SIG-M5 treated with dmso at 0.1 percent for 504 hours (cell line): ENCODE data around the gene GPR162.
A peak's percentile ranks its signal among the peaks of the same experiment; 100 is the strongest.

Experiments used
- DNase-seq: peaks from one replicate; lab custom pipeline; 2025; ENCODE audit not compliant: unreplicated experiment; lab: John Stamatoyannopoulos, UW

GPR162 gene

DNA sequence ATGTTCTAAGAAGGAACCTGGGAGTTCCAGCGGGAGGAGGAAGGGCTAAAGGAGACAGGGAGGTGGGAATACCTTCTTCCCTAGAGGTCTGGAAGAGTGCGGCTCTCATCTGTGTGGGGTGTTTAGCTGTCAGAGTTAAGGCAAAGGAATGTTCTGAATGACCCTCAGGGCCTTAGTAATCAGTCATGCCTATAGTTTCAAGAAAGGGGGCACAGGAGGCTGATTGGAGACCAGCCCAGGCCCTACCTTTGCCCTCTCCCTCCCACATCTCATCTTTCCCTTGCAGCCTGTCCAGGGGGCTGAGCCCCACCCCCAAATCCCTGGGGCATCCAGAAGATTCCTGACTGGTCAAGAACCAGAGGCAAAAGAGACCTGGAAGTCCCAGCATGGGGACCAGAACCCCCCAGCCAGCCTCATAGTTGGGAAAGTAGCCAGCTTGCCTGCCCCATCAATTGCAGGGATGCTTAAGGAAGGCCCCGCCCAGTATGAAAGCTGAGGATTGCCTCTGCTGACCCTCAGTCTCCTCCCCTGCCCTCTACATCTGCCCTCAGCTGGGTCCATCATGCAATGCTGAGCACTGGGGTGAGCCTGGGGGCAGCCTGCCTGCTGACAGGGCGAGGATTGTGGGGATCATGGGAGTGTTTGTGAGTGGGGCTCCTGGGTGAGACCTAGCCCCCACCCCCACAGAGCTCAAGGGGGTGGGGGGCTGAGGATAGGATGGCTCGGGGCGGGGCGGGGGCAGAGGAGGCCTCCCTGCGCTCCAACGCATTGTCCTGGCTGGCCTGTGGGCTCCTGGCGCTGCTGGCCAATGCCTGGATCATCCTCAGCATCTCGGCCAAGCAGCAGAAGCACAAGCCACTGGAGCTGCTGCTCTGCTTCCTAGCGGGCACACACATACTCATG, 1.8 kb downstream of the GPR162 start:
- DNase-seq: no peak

DNA sequence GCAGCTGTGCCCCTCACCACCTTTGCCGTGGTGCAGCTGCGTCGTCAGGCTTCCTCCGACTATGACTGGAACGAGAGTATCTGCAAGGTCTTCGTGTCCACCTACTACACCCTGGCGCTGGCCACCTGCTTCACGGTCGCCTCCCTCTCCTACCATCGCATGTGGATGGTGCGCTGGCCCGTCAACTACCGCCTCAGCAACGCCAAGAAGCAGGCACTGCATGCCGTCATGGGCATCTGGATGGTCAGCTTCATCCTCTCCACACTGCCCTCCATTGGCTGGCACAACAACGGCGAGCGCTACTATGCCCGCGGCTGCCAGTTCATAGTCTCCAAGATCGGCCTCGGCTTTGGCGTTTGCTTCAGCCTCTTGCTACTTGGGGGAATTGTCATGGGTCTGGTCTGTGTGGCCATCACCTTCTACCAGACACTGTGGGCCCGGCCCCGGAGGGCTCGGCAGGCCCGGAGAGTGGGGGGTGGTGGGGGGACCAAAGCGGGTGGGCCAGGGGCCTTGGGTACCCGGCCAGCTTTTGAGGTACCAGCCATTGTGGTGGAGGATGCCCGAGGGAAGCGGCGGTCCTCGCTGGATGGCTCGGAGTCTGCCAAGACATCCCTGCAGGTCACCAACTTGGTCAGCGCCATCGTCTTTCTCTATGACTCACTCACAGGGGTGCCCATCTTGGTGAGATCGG, 2.6 kb downstream of the GPR162 start:
- DNase-seq: no peak

GRCh38 chr12:6824901-6825381, 3.3 kb downstream of the GPR162 start:
- DNase-seq: no peak

DNA sequence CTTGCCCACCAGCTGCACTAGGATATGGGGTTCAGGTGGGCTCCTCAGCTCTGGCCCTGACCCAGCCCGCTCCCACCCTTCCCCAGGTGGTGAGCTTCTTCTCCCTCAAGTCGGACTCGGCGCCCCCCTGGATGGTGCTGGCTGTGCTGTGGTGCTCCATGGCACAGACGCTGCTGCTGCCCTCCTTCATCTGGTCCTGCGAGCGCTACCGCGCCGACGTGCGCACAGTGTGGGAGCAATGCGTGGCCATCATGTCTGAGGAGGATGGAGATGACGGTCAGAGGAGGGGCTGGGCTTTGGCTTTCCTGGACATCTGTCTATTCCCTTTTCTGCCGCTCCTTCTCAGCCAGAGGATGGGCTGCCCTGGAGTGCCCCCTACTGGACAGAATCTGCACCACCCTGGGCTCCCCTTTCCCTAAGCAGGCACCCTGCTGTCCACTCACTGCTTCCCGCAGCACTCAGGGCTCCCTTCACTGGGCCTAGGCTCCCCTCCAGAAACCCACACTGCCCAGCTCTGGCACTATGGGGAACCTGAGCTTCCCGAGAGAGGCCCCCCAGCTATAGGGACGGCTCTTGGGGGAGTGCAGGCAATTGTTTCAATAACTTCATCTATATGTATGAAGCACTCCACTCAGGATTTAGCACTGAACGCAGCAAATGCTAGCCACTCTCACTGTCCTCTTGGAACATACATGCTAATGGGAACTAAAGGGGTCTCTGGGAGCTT, 3.9 kb downstream of the GPR162 start:
- peak; percentile 79 for DNase-seq

DNA sequence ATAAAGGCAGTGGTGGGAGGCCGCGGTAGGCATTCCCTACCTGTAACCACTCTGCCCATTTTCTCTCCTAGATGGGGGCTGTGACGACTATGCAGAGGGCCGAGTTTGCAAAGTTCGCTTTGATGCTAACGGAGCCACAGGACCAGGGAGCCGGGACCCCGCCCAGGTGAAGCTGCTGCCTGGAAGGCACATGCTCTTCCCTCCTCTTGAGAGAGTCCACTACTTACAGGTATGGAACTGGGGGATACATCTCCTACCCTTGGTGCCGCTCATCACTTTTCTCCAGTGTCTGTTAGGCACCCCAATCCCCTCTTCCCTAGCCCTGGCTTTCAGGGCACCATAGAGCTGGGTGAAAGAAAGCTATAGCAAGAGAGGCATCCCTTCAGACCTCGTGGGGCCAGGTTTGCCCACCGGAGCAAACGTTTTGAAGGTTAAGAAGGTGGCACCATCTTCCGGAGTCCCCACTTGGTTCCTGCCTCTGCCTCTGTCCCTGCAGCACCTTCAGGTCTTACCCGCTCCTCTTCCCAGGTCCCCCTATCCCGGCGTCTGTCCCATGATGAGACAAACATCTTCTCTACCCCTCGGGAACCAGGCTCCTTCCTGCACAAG, 4.6 kb downstream of the GPR162 start:
- DNase-seq: no peak

- DNase-seq: no peak
Observed at GRCh38 chr12:6826734-6827436, 5.3 kb downstream of the GPR162 start.

- DNase-seq: peak; percentile 37
Observed at GRCh38 chr12:6827437-6827911, 5.9 kb downstream of the GPR162 start.

GRCh38 chr12:6827982-6828780, 6.6 kb downstream of the GPR162 start, which contains the start of gene P3H3:
P3H3 (plus strand) TSS chr12:6828407; CDS start chr12:6828441, 34 bp downstream.
- DNase-seq: no peak

DNA sequence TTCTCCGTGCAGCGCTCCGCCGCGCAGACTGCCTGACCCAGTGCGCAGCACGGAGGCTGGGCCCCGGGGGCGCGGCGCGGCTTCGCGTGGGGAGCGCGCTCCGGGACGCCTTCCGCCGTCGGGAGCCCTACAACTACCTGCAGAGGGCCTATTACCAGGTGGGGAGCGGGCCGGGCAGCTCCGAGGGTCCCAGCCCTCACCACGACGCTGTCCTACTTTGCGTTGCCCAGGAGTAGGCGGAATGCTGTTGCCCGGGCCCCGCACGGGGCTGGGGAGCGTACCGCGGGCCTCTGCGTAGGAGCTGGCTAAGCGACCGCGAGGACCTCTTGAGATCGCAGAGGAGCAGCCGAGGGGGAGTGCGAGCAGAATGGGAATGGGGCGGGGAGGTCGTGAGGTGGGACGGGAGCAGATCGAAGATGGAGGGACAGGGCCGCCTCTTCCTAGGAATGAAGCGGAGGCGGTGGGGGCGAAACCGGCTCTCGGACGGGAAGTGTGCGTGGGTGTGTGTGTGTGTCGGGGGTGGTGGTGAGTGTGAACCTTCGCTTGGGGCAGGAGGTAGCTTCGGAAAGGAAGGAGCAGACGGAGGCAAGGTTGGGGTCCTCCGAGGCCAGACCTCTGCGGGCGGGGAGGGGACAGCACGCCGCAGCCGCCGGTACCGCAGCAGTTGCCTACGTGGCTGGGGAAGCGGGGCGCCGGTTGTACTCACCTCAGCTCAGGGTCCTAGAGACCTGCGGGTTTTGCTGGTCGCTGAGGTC, 7.3 kb downstream of the GPR162 start:
- DNase-seq: no peak

DNA sequence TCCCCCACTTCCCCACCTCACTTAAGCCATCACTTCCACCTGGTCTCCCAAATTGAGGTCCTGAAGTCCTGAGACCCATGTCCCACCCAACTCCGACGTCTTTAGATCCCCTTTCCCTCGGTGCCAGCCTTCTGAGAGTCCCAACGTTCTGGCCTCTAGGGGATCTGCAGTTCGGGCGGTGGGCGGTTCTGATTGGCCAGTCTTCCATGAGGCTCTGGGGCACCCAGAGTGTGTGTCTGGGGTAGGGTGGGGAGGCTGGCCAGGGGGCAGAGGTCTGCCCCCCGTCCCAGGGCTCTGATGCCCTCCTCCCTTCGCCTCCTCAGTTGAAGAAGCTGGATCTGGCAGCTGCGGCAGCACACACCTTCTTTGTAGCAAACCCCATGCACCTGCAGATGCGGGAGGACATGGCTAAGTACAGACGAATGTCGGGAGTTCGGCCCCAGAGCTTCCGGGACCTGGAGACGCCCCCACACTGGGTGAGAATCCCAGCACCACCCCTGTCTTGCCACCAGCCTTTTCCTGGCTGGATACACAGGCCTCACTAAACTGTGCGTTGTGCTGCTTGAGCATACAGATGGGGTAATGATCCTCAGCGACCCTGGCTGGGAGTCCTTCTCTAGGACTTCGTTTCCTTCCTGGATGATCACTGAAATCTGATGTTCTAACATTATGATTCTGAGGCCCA, 8.1 kb downstream of the GPR162 start:
- no peak for DNase-seq

GRCh38 chr12:6830286-6830890, 8.8 kb downstream of the GPR162 start:
- DNase-seq: no peak

GRCh38 chr12:6830999-6831398, 9.4 kb downstream of the GPR162 start:
- no peak for DNase-seq

DNA sequence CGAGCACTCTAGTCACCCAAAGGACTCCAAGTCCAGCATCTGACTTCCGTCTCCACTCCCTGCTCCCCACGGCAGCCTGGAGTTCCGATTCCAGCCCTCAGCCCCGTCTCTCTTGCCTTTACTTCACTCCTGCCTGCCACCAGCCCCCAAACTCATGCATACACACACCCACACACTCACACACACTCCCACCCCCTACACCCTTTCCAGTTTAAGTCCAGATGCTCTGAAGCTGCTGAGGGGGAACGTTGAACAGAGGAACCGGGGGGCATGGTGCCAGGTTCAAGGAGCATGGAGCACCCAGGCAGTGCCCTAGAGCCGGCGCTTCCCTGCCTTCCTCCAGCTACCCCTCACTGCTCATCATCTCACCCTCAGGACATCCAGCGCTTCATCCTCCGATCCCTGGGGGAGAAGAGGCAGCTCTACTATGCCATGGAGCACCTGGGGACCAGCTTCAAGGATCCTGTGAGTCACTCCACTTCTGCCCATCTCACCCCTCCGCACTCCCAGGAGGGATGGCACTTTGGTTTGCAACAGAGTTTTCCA, 9.9 kb downstream of the GPR162 start:
- no peak for DNase-seq

GRCh38 chr12:6832125-6832524, 10.5 kb downstream of the GPR162 start:
- DNase-seq: no peak

DNA sequence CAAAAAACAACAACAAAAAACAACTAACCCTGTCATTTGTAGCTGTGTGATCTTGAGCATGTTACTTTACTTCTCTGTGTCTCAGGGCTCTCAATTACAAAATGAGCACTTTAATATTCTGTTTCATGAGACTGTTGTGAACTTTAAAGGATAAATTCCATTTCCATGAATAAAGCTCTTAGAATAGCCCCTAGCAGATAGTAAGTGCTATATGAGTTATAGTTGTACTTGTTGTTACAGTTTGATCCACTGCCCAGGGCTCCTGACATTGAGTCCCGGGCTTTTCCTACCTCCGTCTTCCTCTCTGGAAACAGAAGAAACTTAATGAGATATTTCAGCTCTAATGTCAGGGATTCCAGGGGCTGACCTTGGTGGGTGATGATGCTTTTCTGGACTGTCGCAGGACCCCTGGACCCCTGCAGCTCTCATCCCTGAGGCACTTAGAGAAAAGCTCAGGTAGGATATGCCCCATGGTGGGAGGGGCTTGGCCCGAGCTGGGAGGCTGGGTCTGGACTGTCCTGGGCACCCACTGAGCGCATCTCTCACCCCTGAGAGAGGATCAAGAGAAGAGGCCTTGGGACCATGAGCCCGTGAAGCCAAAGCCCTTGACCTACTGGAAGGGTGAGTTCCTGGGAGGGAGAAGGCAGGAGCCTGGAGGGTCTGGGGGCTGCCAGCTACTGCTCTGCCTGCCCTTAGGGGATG, 11.7 kb downstream of the GPR162 start:
- DNase-seq: no peak

- no peak for DNase-seq
Observed at GRCh38 chr12:6834254-6834653, 12.6 kb downstream of the GPR162 start.

DNA sequence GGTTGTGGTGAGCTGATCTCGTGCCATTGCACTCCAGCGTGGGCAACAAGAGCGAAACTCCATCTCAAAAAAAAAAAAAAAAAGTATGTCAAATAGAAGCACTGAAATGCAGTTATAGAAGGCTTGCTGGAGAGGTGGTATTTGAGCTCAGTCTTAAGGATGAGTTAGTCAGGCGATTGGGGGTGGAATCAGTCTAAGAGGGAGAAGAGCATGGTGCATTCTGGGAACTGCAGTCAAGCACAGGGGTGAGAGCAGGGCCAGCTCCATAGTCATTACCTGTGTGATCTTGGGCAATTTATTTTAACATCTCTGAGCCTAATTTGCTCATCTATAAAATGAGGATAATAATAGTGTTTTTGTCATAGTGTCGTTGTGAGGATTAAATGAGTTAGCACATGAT, 13.3 kb downstream of the GPR162 start:
- no peak for DNase-seq
